ENCODE data around the gene ANP32B.
"Not testable (repeated sequence)": the region's sequence is repeated elsewhere in the genome, so short reads cannot be mapped to it uniquely, and the experiment has no call there.

ANP32B gene

GRCh38 chr9:97966493-97966892 lies 16.6 kb upstream of the ANP32B start:
- no peaks in the 10 kb centered on the region for H3K36me3 ChIP-seq (ENCODE audit: insufficient read depth, low read depth, low read length)
- H3K4me1 ChIP-seq (ENCODE audit: insufficient read depth, low read length), result no peaks in the 10 kb centered on the region; the same call in 1 of the 2 replicates
- H3K27ac ChIP-seq (ENCODE audit: low read length), result no peak overlapping the region
- no peak overlapping the region for H3K9ac ChIP-seq (ENCODE audit: low read depth, low read length)
- peaks cover 60% of the 10 kb centered on the region for H3K27me3 ChIP-seq (ENCODE audit: insufficient read depth, low read length)
- no peak overlapping the region for H3K4me3 ChIP-seq (ENCODE audit: low read length)
- no peaks in the 10 kb centered on the region for H3K9me3 ChIP-seq (ENCODE audit: insufficient read depth, low read depth, low read length)

GRCh38 chr9:97969014-97969413 lies 14.1 kb upstream of the ANP32B start:
- Histone ChIP-seq H3K36me3 (ENCODE audit: insufficient read depth, low read depth, low read length) (no peaks in the 10 kb centered on the region), H3K4me3 (ENCODE audit: low read length) (no peak overlapping the region), H3K9me3 (ENCODE audit: insufficient read depth, low read depth, low read length) (no peaks in the 10 kb centered on the region), H3K4me1 (ENCODE audit: insufficient read depth, low read length) (no peaks in the 10 kb centered on the region; the same call in 1 of the 2 replicates), H3K9ac (ENCODE audit: low read depth, low read length) (no peak overlapping the region), H3K27ac (ENCODE audit: low read length) (no peak overlapping the region), H3K27me3 (ENCODE audit: insufficient read depth, low read length) (peaks cover 85% of the 10 kb centered on the region)

GRCh38 chr9:97970165-97970564 lies 13.0 kb upstream of the ANP32B start:
- Histone ChIP-seq H3K9me3 (ENCODE audit: insufficient read depth, low read depth, low read length) (no peaks in the 10 kb centered on the region), H3K36me3 (ENCODE audit: insufficient read depth, low read depth, low read length) (no peaks in the 10 kb centered on the region), H3K4me1 (ENCODE audit: insufficient read depth, low read length) (no peaks in the 10 kb centered on the region; the same call in 1 of the 2 replicates), H3K27ac (ENCODE audit: low read length) (no peak overlapping the region), H3K9ac (ENCODE audit: low read depth, low read length) (no peak overlapping the region), H3K4me3 (ENCODE audit: low read length) (no peak overlapping the region), H3K27me3 (ENCODE audit: insufficient read depth, low read length) (peaks cover 84% of the 10 kb centered on the region)

- no peak overlapping the region for H3K27ac ChIP-seq (ENCODE audit: low read length)
- no peaks in the 10 kb centered on the region for H3K9me3 ChIP-seq (ENCODE audit: insufficient read depth, low read depth, low read length)
- no peak overlapping the region for H3K4me3 ChIP-seq (ENCODE audit: low read length)
- H3K4me1 ChIP-seq (ENCODE audit: insufficient read depth, low read length), result no peaks in the 10 kb centered on the region
- H3K9ac ChIP-seq (ENCODE audit: low read depth, low read length), result no peak overlapping the region
- peaks cover 87% of the 10 kb centered on the region for H3K27me3 ChIP-seq (ENCODE audit: insufficient read depth, low read length)
- H3K36me3 ChIP-seq (ENCODE audit: insufficient read depth, low read depth, low read length), result no peaks in the 10 kb centered on the region
Observed at GRCh38 chr9:97972753-97973152, 10.4 kb upstream of the ANP32B start.

DNA sequence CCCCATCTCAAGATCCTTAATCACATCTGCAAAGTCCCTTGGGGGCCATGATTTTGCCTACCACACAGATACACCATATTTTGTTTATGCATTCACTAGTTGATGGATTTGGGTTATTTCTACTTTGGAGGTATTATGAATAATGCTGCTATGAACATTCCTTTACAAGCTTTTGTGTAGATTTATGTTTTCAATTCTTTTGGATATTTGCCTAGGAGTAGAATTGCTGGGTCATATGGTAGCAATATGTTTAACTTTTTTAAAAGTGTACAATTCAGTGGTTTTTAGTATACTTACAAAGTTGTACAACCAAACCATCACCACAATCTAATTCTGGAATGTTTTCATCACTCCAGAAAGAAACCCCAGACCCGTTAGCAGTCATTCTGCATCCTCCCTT lies 7.8 kb upstream of the ANP32B start:
- no peak overlapping the region for H3K9ac ChIP-seq (ENCODE audit: low read depth, low read length)
- H3K27ac ChIP-seq (ENCODE audit: low read length), result no peak overlapping the region
- H3K27me3 ChIP-seq (ENCODE audit: insufficient read depth, low read length), result peaks cover 97% of the 10 kb centered on the region
- H3K4me3 ChIP-seq (ENCODE audit: low read length), result no peak overlapping the region
- H3K36me3 ChIP-seq (ENCODE audit: insufficient read depth, low read depth, low read length), result no peaks in the 10 kb centered on the region
- no peaks in the 10 kb centered on the region for H3K4me1 ChIP-seq (ENCODE audit: insufficient read depth, low read length)
- no peaks in the 10 kb centered on the region for H3K9me3 ChIP-seq (ENCODE audit: insufficient read depth, low read depth, low read length)

DNA sequence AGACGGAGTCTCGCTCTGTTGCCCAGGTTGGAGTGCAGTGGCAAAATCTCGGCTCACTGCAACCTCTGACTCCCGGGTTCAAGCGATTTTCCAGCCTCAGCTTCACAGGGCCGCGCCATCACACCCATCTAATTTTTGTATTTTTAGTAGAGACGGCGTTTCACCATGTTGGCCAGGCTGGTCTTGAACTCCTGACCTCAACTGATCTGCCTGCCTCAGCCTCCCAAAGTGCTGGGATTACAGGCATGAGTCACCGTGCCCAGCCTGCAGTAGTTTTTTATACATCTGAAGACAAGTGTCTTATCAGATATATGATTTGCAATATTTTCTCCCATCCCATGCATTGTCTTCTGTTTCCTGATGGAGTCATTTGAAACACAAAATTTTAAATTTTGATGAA lies 6.5 kb upstream of the ANP32B start:
- not testable (repeated sequence) for H3K9me3 ChIP-seq (ENCODE audit: insufficient read depth, low read depth, low read length); H3K9ac ChIP-seq (ENCODE audit: low read depth, low read length); H3K36me3 ChIP-seq (ENCODE audit: insufficient read depth, low read depth, low read length); H3K4me1 ChIP-seq (ENCODE audit: insufficient read depth, low read length); H3K4me3 ChIP-seq (ENCODE audit: low read length); H3K27ac ChIP-seq (ENCODE audit: low read length)
- H3K27me3 ChIP-seq (ENCODE audit: insufficient read depth, low read length), result peaks cover 98% of the 10 kb centered on the region

GRCh38 chr9:97978371-97979130 lies 4.6 kb upstream of the ANP32B start:
- Histone ChIP-seq H3K27me3 (ENCODE audit: insufficient read depth, low read length) (peaks cover 96% of the 10 kb centered on the region), H3K4me1 (ENCODE audit: insufficient read depth, low read length) (peaks cover 4% of the 10 kb centered on the region; the same call in 1 of the 2 replicates), H3K36me3 (ENCODE audit: insufficient read depth, low read depth, low read length) (no peaks in the 10 kb centered on the region), H3K9me3 (ENCODE audit: insufficient read depth, low read depth, low read length) (no peaks in the 10 kb centered on the region), H3K27ac (ENCODE audit: low read length) (no peak overlapping the region), H3K4me3 (ENCODE audit: low read length) (no peak overlapping the region), H3K9ac (ENCODE audit: low read depth, low read length) (no peak overlapping the region)

- Histone ChIP-seq H3K27me3 (ENCODE audit: insufficient read depth, low read length) (peaks cover 94% of the 10 kb centered on the region), H3K9me3 (ENCODE audit: insufficient read depth, low read depth, low read length) (no peaks in the 10 kb centered on the region), H3K36me3 (ENCODE audit: insufficient read depth, low read depth, low read length) (no peaks in the 10 kb centered on the region), H3K4me1 (ENCODE audit: insufficient read depth, low read length) (peaks cover 4% of the 10 kb centered on the region; the same call in 1 of the 2 replicates), H3K4me3 (ENCODE audit: low read length) (no peak overlapping the region), H3K27ac (ENCODE audit: low read length) (no peak overlapping the region), H3K9ac (ENCODE audit: low read depth, low read length) (no peak overlapping the region)
Observed at GRCh38 chr9:97979788-97980478, 3.2 kb upstream of the ANP32B start.

DNA sequence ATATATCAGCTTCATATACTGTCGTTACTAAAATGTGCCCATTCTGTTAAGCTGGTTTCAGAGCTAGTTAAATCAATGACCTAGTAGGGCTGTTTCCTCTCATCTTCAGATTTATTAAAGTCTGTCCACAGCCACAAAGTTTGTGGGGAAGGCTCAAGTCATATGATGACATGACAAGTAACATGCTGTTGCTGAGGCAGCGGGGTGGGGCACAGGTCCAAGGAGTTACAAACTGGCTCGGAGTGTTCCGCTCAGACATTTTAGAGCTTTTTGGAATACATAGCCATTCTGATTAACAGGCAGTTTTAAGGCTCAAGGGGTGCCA lies 2.7 kb upstream of the ANP32B start:
- peaks cover 1% of the 10 kb centered on the region; the same call in 1 of the 2 replicates for H3K9me3 ChIP-seq (ENCODE audit: insufficient read depth, low read depth, low read length)
- peaks cover 94% of the 10 kb centered on the region for H3K27me3 ChIP-seq (ENCODE audit: insufficient read depth, low read length)
- H3K4me1 ChIP-seq (ENCODE audit: insufficient read depth, low read length), result peaks cover 4% of the 10 kb centered on the region; the same call in 1 of the 2 replicates
- no peaks in the 10 kb centered on the region for H3K36me3 ChIP-seq (ENCODE audit: insufficient read depth, low read depth, low read length)
- H3K4me3 ChIP-seq (ENCODE audit: low read length), result no peak overlapping the region
- no peak overlapping the region for H3K9ac ChIP-seq (ENCODE audit: low read depth, low read length)
- no peak overlapping the region for H3K27ac ChIP-seq (ENCODE audit: low read length)

- peaks cover 4% of the 10 kb centered on the region for H3K4me1 ChIP-seq (ENCODE audit: insufficient read depth, low read length)
- no peak overlapping the region for H3K27ac ChIP-seq (ENCODE audit: low read length)
- H3K9ac ChIP-seq (ENCODE audit: low read depth, low read length), result no peak overlapping the region
- no peak overlapping the region for H3K4me3 ChIP-seq (ENCODE audit: low read length)
- peaks cover 5% of the 10 kb centered on the region; the same call in 1 of the 2 replicates for H3K9me3 ChIP-seq (ENCODE audit: insufficient read depth, low read depth, low read length)
- H3K27me3 ChIP-seq (ENCODE audit: insufficient read depth, low read length), result peaks cover 94% of the 10 kb centered on the region
- H3K36me3 ChIP-seq (ENCODE audit: insufficient read depth, low read depth, low read length), result no peaks in the 10 kb centered on the region
Observed at GRCh38 chr9:97980918-97981845, 2.0 kb upstream of the ANP32B start.

DNA sequence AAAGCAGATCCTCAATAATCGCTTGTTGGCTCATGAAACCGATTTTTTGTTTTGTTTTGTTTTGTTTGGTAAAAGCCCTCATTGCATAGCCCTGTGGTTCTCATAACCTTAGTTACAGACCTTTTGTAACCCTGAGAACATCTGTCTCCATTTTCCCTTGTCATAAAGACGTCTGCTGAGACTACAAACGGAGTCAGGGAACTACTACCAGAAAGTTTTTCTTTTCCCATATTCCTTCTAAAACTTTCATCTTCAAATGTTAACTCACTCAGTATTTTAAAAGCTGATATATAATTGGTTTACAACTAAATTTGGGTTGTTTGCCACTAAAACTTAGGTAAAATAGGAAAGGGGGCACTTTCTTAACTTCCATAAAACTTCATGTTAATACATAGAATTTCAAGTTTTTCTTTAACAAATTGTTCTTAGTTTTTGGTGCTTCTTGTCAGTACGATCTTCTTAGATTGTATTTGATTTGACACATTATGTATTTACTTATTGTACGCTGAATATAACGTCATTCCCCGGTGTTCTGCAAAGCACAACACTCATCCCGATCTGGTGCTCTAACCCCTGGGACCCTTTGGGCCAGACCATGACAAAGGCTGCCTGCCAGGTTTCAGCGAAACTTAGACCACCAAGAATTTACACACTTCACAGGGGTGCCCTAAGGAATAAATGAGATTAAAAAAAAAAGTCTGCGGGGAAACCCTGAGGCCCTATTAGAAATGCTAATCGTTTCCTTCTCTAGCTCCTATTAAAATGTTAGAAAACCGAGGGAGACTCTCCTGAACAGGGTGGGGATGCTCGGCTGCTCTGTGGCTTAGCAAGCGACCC lies 1.1 kb upstream of the ANP32B start:
- H3K36me3 ChIP-seq (ENCODE audit: insufficient read depth, low read depth, low read length), result no peaks in the 10 kb centered on the region
- peaks cover 94% of the 10 kb centered on the region for H3K27me3 ChIP-seq (ENCODE audit: insufficient read depth, low read length)
- H3K9me3 ChIP-seq (ENCODE audit: insufficient read depth, low read depth, low read length), result peaks cover 5% of the 10 kb centered on the region; the same call in 1 of the 2 replicates
- no peak overlapping the region for H3K9ac ChIP-seq (ENCODE audit: low read depth, low read length)
- no peak overlapping the region for H3K27ac ChIP-seq (ENCODE audit: low read length)
- H3K4me3 ChIP-seq (ENCODE audit: low read length), result peak overlapping the region; percentile 55; the same call in 1 of the 2 replicates
- H3K4me1 ChIP-seq (ENCODE audit: insufficient read depth, low read length), result peaks cover 4% of the 10 kb centered on the region

Data from iPS-20b (cell line).